ENCODE measurements around the gene FGF13.

Gene FGF13

DNA sequence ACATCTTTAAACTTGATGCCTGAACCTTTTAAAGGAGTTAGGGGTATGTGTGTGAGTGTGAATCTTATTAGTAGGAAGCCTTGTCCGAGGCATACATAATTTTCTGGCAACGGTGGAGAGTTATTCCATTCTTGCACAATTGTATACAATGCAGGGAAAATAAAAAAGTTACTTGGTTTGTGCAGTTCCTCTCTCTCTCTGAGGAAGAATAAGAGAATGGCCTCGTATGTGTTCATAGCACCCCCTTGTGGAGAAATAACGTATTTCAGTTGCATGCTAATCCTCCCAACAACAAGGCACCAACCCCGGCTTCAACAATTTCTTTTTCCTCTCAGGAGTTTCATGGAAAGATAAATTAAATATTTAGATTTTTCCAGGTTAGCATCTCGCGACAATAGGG is 33.7 kb upstream of the FGF13 start:
- TF ChIP-seq, protein P1, sequence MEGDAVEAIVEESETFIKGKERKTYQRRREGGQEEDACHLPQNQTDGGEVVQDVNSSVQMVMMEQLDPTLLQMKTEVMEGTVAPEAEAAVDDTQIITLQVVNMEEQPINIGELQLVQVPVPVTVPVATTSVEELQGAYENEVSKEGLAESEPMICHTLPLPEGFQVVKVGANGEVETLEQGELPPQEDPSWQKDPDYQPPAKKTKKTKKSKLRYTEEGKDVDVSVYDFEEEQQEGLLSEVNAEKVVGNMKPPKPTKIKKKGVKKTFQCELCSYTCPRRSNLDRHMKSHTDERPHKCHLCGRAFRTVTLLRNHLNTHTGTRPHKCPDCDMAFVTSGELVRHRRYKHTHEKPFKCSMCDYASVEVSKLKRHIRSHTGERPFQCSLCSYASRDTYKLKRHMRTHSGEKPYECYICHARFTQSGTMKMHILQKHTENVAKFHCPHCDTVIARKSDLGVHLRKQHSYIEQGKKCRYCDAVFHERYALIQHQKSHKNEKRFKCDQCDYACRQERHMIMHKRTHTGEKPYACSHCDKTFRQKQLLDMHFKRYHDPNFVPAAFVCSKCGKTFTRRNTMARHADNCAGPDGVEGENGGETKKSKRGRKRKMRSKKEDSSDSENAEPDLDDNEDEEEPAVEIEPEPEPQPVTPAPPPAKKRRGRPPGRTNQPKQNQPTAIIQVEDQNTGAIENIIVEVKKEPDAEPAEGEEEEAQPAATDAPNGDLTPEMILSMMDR (IDR thresholded peaks at IDR 0.05; ENCODE audit: insufficient read depth, low read length, poor library complexity, severe bottlenecking) = peak; percentile 68
- DNase-seq (ENCODE audit: extremely low read depth, insufficient read length) = no peak

GRCh38 chrX:138742217-138742616 is 30.7 kb upstream of the FGF13 start:
- Histone ChIP-seq H3K4me3 (replicated peaks; ENCODE audit: low read depth, low read length) (no peak overlapping the region), H3K27me3 (replicated peaks; ENCODE audit: control insufficient read depth, insufficient read depth, low read length) (no peaks in the 10 kb centered on the region), H3K36me3 (ENCODE audit: control insufficient read depth, insufficient read depth, low read length) (no peaks in the 10 kb centered on the region)
- no peak for DNase-seq (ENCODE audit: extremely low read depth, insufficient read length)
- TF ChIP-seq, protein P1 (IDR thresholded peaks at IDR 0.05; ENCODE audit: insufficient read depth, low read length, poor library complexity, severe bottlenecking) = no peak

More for the DNA sequence above, 33.7 kb upstream of the FGF13 start:
- H3K36me3 ChIP-seq (ENCODE audit: control insufficient read depth, insufficient read depth, low read length) = no peaks in the 10 kb centered on the region
- no peak overlapping the region for H3K4me3 ChIP-seq (replicated peaks; ENCODE audit: low read depth, low read length)
- no peaks in the 10 kb centered on the region for H3K27me3 ChIP-seq (replicated peaks; ENCODE audit: control insufficient read depth, insufficient read depth, low read length)

- TF ChIP-seq, protein P1 (IDR thresholded peaks at IDR 0.05; ENCODE audit: insufficient read depth, low read length, poor library complexity, severe bottlenecking) = no peak
- DNase-seq (ENCODE audit: extremely low read depth, insufficient read length) = no peak
- H3K36me3 ChIP-seq (ENCODE audit: control insufficient read depth, insufficient read depth, low read length) = no peaks in the 10 kb centered on the region
- no peaks in the 10 kb centered on the region for H3K27me3 ChIP-seq (replicated peaks; ENCODE audit: control insufficient read depth, insufficient read depth, low read length)
- no peak overlapping the region for H3K4me3 ChIP-seq (replicated peaks; ENCODE audit: low read depth, low read length)
Measured at GRCh38 chrX:138740341-138740740, 28.8 kb upstream of the FGF13 start.

GRCh38 chrX:138723301-138723700 is 11.8 kb upstream of the FGF13 start:
- no peak overlapping the region for H3K4me3 ChIP-seq (replicated peaks; ENCODE audit: low read depth, low read length)
- H3K27me3 ChIP-seq (replicated peaks; ENCODE audit: control insufficient read depth, insufficient read depth, low read length) = no peaks in the 10 kb centered on the region
- H3K36me3 ChIP-seq (ENCODE audit: control insufficient read depth, insufficient read depth, low read length) = no peaks in the 10 kb centered on the region
- DNase-seq (ENCODE audit: extremely low read depth, insufficient read length) = no peak
- TF ChIP-seq, protein P1 (IDR thresholded peaks at IDR 0.05; ENCODE audit: insufficient read depth, low read length, poor library complexity, severe bottlenecking) = no peak

GRCh38 chrX:138719396-138719795 is 7.9 kb upstream of the FGF13 start:
- Histone ChIP-seq H3K4me3 (replicated peaks; ENCODE audit: low read depth, low read length) (no peak overlapping the region), H3K27me3 (replicated peaks; ENCODE audit: control insufficient read depth, insufficient read depth, low read length) (no peaks in the 10 kb centered on the region), H3K36me3 (ENCODE audit: control insufficient read depth, insufficient read depth, low read length) (no peaks in the 10 kb centered on the region)
- TF ChIP-seq, protein P1 (IDR thresholded peaks at IDR 0.05; ENCODE audit: insufficient read depth, low read length, poor library complexity, severe bottlenecking) = no peak
- DNase-seq (ENCODE audit: extremely low read depth, insufficient read length) = no peak

- TF ChIP-seq, protein P1 (IDR thresholded peaks at IDR 0.05; ENCODE audit: insufficient read depth, low read length, poor library complexity, severe bottlenecking) = no peak
- DNase-seq (ENCODE audit: extremely low read depth, insufficient read length) = no peak
- H3K4me3 ChIP-seq (replicated peaks; ENCODE audit: low read depth, low read length) = no peak overlapping the region
- no peaks in the 10 kb centered on the region for H3K36me3 ChIP-seq (ENCODE audit: control insufficient read depth, insufficient read depth, low read length)
- H3K27me3 ChIP-seq (replicated peaks; ENCODE audit: control insufficient read depth, insufficient read depth, low read length) = no peaks in the 10 kb centered on the region
Measured at GRCh38 chrX:138718941-138719340, 7.4 kb upstream of the FGF13 start.
